B cell (primary cell): ENCODE results near the gene AMZ1. TPM values are rescaled to one million over a fixed set of nuclear protein-coding genes. Genes with fewer than 3 reads are reported as not detected.

ENCODE experiments used
- ATAC-seq: fragments of 200-7000 bp; cut with Tn5 transposase; one replicate; pipeline ENCODE4 v1.10.0; 2021; ENCODE audit warnings: low read depth, mild to moderate bottlenecking, moderate number of reproducible peaks, moderate library complexity
- CTCF ChIA-PET: fragments of 350-600 bp; sonication (Branson Sonifier 250); formaldehyde crosslinking; loops from one replicate; lab custom pipeline; 2021; ENCODE audit warnings: antibody characterized with exemption, inconsistent platforms; lab: Charles Lee
- POLR2A ChIA-PET: fragments of 350-600 bp; sonication (Branson Sonifier 250); formaldehyde crosslinking; loops from one replicate; lab custom pipeline; 2021; ENCODE audit warnings: antibody characterized with exemption; lab: Charles Lee
- DNase-seq: peaks from one replicate; pipeline ENCODE4 v3.0.0; 2013
- H2AFZ ChIP-seq: 2 replicates; pipeline ENCODE4 v1.6.1; 2012; ENCODE audit warnings: mild to moderate bottlenecking, low read depth, low read length; ENCODE audit not compliant: insufficient read depth, poor library complexity, severe bottlenecking
- H3K27ac ChIP-seq, 2 donors: 1 replicate in 1 of 2; 2 replicates in 1 of 2; pipeline ENCODE4 v1.5.1; 2012 to 2013; ENCODE audit warnings: low read length in 2 of 2, mild to moderate bottlenecking in 2 of 2, moderate library complexity in 1 of 2
- H3K27me3 ChIP-seq, 4 experiments: fragments of 200-600 bp in 1 of 4; sonication (generic) in 1 of 4; replicated peaks in 1 of 4; 1 replicate in 2 of 4; 2 replicates in 2 of 4; pipeline versions ENCODE4 v1.6.1 to v1.7.0; 2013 to 2016; ENCODE audit warnings: low read length in 3 of 4, mild to moderate bottlenecking in 2 of 4, mixed read lengths in 1 of 4, moderate library complexity in 1 of 4; ENCODE audit not compliant: insufficient read depth in 4 of 4, control insufficient read depth in 3 of 4; ENCODE audit errors: control extremely low read depth in 1 of 4
- H3K36me3 ChIP-seq, 2 experiments: replicated peaks in 1 of 2; 1 replicate in 1 of 2; 2 replicates in 1 of 2; pipeline versions ENCODE4 v1.6.1 to v1.7.1; 2013; ENCODE audit warnings: low read length in 1 of 2; ENCODE audit not compliant: insufficient read depth in 2 of 2, control insufficient read depth in 1 of 2; ENCODE audit errors: control extremely low read depth in 1 of 2, extremely low read depth in 1 of 2
- H3K4me1 ChIP-seq, 2 donors: fragments of 200-600 bp in 1 of 2; sonication (generic) in 1 of 2; 1 replicate in 1 of 2; 2 replicates in 1 of 2; pipeline versions ENCODE4 v1.5.1 to v1.6.1; 2013 to 2017; ENCODE audit warnings: low read length in 2 of 2; ENCODE audit not compliant: control insufficient read depth in 2 of 2, insufficient read depth in 2 of 2
- H3K4me2 ChIP-seq: replicated peaks from 2 replicates; pipeline ENCODE3; 2012; ENCODE audit warnings: mild to moderate bottlenecking, low read depth, low read length; ENCODE audit not compliant: poor library complexity, severe bottlenecking
- H3K4me3 ChIP-seq, 5 experiments: fragments of 200-600 bp in 1 of 5; sonication (generic) in 1 of 5; 1 replicate in 3 of 5; 2 replicates in 2 of 5; pipeline versions ENCODE4 v1.5.1 to v1.7.0; 2011 to 2016; ENCODE audit warnings: low read length in 4 of 5, mild to moderate bottlenecking in 4 of 5, low read depth in 2 of 5, control low read depth in 1 of 5, moderate library complexity in 1 of 5; ENCODE audit not compliant: insufficient read depth in 1 of 5; ENCODE audit errors: control extremely low read depth in 1 of 5, extremely low read depth in 1 of 5
- H3K79me2 ChIP-seq: fragments of 200-600 bp; sonication (generic); one replicate; pipeline ENCODE4 v1.6.0; 2016; ENCODE audit warnings: low read length; ENCODE audit not compliant: control insufficient read depth, insufficient read depth
- H3K9ac ChIP-seq: fragments of 200-600 bp; sonication (generic); 2 replicates; pipeline ENCODE4 v1.6.1; 2017; ENCODE audit warnings: mild to moderate bottlenecking, low read length, moderate library complexity
- H3K9me3 ChIP-seq, 3 donors: one replicate each; pipeline versions ENCODE4 v1.6.1 to v1.7.1; 2013; ENCODE audit warnings: low read length in 2 of 3; ENCODE audit not compliant: control insufficient read depth in 2 of 3, insufficient read depth in 1 of 3; ENCODE audit errors: control extremely low read depth in 1 of 3
- H4K20me1 ChIP-seq: 2 replicates; pipeline ENCODE4 v1.6.0; 2012; ENCODE audit warnings: mild to moderate bottlenecking, low read length; ENCODE audit not compliant: insufficient read depth, control insufficient read depth, poor library complexity, severe bottlenecking
- H3K27ac Mint-ChIP-seq: one replicate; pipeline ENCODE4 v1.8.0; 2021; ENCODE audit warnings: mixed read lengths
- H3K27me3 Mint-ChIP-seq: one replicate; pipeline ENCODE4 v1.8.0; 2021; ENCODE audit warnings: mixed read lengths
- H3K4me1 Mint-ChIP-seq: one replicate; pipeline ENCODE4 v1.8.0; 2021; ENCODE audit warnings: mixed read lengths
- H3K4me3 Mint-ChIP-seq: one replicate; pipeline ENCODE4 v1.8.0; 2021; ENCODE audit warnings: mixed read lengths
- H3K9me3 Mint-ChIP-seq: one replicate; pipeline ENCODE4 v1.8.0; 2022; ENCODE audit warnings: mixed read lengths; ENCODE audit not compliant: insufficient read depth
- EZH2 ChIP-seq: IDR thresholded peaks from 2 replicates; pipeline ENCODE4 v1.6.1; 2012; ENCODE audit warnings: borderline replicate concordance, low read depth, mild to moderate bottlenecking, moderate library complexity, low read length; ENCODE audit not compliant: insufficient read depth, poor library complexity, severe bottlenecking
- WGBS: methylation state at CpG from one replicate; pipeline ENCODE4 v1.1.5; 2013; ENCODE audit warnings: missing lambda C conversion rate; ENCODE audit not compliant: insufficient coverage; 5-methylcytosine and 5-hydroxymethylcytosine counted together
- intact Hi-C: fragments of 100-400 bp; cut with micrococcal nuclease; formaldehyde crosslinking; loops from one replicate; pipeline ENCODE4 v1.10.0; 2022
- polyA plus RNA-seq: library from polyadenylated mRNA; depleted of rRNA; stranded (reverse); fragments of >200 nt; gene quantifications from 2 replicates; pipeline ENCODE4 v1.2.3, GENCODE V29; 2012
- total RNA-seq, 2 donors: library from RNA; stranded (reverse); fragments of 120-200 nt in 1 of 2; gene quantifications; 1 replicate in 1 of 2; 2 replicates in 1 of 2; pipeline versions ENCODE4 v1.2.3 to v1.2.4, GENCODE V29; 2013 to 2022
- TF ChIP-seq, protein P1 (sequence below): fragments of 200-600 bp; IDR thresholded peaks from one replicate; pipeline ENCODE4 v1.8.0; 2022; ENCODE audit warnings: antibody characterized with exemption, mild to moderate bottlenecking

Gene AMZ1
- total and polyA plus RNA-seq, 2 donors (not counting 1 experiment from before 2014, with no cell fraction given), result 0.73 to 13.2 TPM

DNA sequence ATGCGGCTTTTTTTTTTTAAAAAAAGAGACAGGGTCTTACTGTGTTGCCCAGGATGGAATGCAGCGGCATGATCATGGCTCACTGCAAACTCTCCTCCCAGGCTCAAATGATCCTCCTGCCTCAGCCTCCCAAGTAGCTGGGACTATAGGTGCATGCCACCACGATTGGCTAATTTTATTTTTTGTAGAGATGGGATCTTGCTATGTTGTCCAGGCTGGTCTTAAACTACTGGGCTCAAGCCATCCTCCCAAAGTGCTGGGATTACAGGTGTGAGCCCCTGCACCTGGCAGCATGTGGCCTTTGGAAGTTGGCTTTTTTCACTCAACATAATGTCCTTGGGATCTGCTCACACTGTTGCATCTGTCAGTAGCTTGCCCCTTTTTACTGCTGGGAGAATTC is 65.1 kb downstream of the AMZ1 start:
- ChIA-PET POLR2A (no interaction called here), CTCF (no interaction called here)
- ATAC-seq (no peak), DNase-seq (no peak)
- peaks cover 3 to 4% of the 10 kb centered on the region in 2 donors for H3K4me1 ChIP-seq
- TF ChIP-seq EZH2, result no peak
- TF ChIP-seq, protein P1, sequence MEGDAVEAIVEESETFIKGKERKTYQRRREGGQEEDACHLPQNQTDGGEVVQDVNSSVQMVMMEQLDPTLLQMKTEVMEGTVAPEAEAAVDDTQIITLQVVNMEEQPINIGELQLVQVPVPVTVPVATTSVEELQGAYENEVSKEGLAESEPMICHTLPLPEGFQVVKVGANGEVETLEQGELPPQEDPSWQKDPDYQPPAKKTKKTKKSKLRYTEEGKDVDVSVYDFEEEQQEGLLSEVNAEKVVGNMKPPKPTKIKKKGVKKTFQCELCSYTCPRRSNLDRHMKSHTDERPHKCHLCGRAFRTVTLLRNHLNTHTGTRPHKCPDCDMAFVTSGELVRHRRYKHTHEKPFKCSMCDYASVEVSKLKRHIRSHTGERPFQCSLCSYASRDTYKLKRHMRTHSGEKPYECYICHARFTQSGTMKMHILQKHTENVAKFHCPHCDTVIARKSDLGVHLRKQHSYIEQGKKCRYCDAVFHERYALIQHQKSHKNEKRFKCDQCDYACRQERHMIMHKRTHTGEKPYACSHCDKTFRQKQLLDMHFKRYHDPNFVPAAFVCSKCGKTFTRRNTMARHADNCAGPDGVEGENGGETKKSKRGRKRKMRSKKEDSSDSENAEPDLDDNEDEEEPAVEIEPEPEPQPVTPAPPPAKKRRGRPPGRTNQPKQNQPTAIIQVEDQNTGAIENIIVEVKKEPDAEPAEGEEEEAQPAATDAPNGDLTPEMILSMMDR, result no peak
- no peak overlapping the region for H3K4me3 Mint-ChIP-seq
- no peaks in the 10 kb centered on the region for H3K27me3 ChIP-seq
- H3K9me3 Mint-ChIP-seq, result no peaks in the 10 kb centered on the region
- no peak overlapping the region for H3K27ac Mint-ChIP-seq
- no peak overlapping the region for H3K4me2 ChIP-seq
- intact Hi-C loops, result no loop called here
- H3K9me3 ChIP-seq, result no peaks in the 10 kb centered on the region
- H2AFZ ChIP-seq, result no peak overlapping the region
- H3K27me3 Mint-ChIP-seq, result no peaks in the 10 kb centered on the region
- H3K4me3 ChIP-seq, result no peak overlapping the region
- no peak overlapping the region for H3K27ac ChIP-seq
- WGBS, result no CpG with 5 or more reads among the region's 3 CpGs
- peaks cover 40% of the 10 kb centered on the region for H3K79me2 ChIP-seq
- no peak overlapping the region for H3K9ac ChIP-seq
- peaks cover 28% of the 10 kb centered on the region for H4K20me1 ChIP-seq
- H3K36me3 ChIP-seq, result peaks cover 0 to 12% of the 10 kb centered on the region in 2 experiments
- H3K4me1 Mint-ChIP-seq, result peaks cover 39% of the 10 kb centered on the region

DNA sequence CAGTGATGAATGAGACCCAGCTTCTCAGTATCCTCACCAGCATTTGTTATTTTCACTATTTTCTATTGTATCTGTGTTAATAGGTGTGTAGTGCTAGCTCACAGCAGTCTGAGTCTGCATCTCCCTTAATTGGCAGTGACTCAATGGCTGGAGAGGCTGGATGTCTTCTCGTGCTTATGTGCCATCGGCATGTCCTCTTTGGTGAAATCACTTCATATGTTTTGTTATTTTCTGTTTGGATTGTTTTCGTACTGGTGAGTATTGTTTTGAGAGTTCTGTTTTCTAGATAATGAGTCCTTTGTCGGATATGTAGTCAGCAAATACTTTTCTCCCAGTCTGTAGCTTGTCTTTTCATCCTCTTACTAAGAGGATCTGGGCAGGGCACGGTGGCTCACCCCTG is 66.1 kb downstream of the AMZ1 start:
- no peak overlapping the region for H3K9ac ChIP-seq
- no CpG with 5 or more reads among the region's 5 CpGs for WGBS
- no peak for DNase-seq
- Mint-ChIP-seq H3K4me3 (no peak overlapping the region), H3K27ac (no peak overlapping the region), H3K9me3 (no peaks in the 10 kb centered on the region), H3K27me3 (no peaks in the 10 kb centered on the region), H3K4me1 (peaks cover 46% of the 10 kb centered on the region)
- POLR2A ChIA-PET, result no interaction called here
- no peak overlapping the region for H3K27ac ChIP-seq
- no peak overlapping the region for H2AFZ ChIP-seq
- H3K4me1 ChIP-seq, result peaks cover 7 to 10% of the 10 kb centered on the region in 2 donors
- no peak for ATAC-seq
- no peak overlapping the region for H3K4me3 ChIP-seq
- H3K27me3 ChIP-seq, result no peaks in the 10 kb centered on the region
- intact Hi-C loops, result no loop called here
- peaks cover 0 to 12% of the 10 kb centered on the region in 2 experiments for H3K36me3 ChIP-seq
- no peaks in the 10 kb centered on the region for H3K9me3 ChIP-seq
- H4K20me1 ChIP-seq, result peaks cover 28% of the 10 kb centered on the region
- peaks cover 40% of the 10 kb centered on the region for H3K79me2 ChIP-seq
- CTCF ChIA-PET, result interaction anchor here (0.5 to 1.1 kb wide), 3 partner anchors 11 to 456 kb away, joined by 3 to 4 read pairs (median 3); no protein-coding TSS in a partner anchor
- no peak overlapping the region for H3K4me2 ChIP-seq
- no peak for TF ChIP-seq EZH2
- TF ChIP-seq, protein P1, result no peak
